ENCODE measurements around the gene BMP6. TPM values are rescaled to one million over a fixed set of nuclear protein-coding genes. Genes with fewer than 3 reads are reported as not detected.

BMP6 gene
- polyA plus RNA-seq, 1 experiment, result 0.06 TPM

GRCh38 chr6:7879043-7879442 lies 153.1 kb downstream of the BMP6 start:
- Histone ChIP-seq H3K36me3 (ENCODE audit: control insufficient read depth, insufficient read depth, low read length) (peaks cover 18% of the 10 kb centered on the region), H3K4me3 (ENCODE audit: low read depth, low read length) (no peak overlapping the region), H3K27me3 (ENCODE audit: control insufficient read depth, insufficient read depth, low read length) (no peaks in the 10 kb centered on the region)
- CTCF ChIA-PET, result no interaction called here
- POLR2A ChIA-PET, result no interaction called here
- TF ChIP-seq CTCF (IDR thresholded peaks at IDR 0.05; ENCODE audit: insufficient read depth, low read depth, low read length), result no peak
- DNase-seq (ENCODE audit: low read depth), result no peak

- Histone ChIP-seq H3K27me3 (ENCODE audit: control insufficient read depth, insufficient read depth, low read length) (no peaks in the 10 kb centered on the region), H3K4me3 (ENCODE audit: low read depth, low read length) (no peak overlapping the region), H3K36me3 (ENCODE audit: control insufficient read depth, insufficient read depth, low read length) (peaks cover 22% of the 10 kb centered on the region)
- POLR2A ChIA-PET, result no interaction called here
- DNase-seq (ENCODE audit: low read depth), result no peak
- CTCF ChIA-PET, result interaction anchor here (1.5 kb wide), 1 partner anchor 18 kb away, joined by 3 read pairs; no protein-coding TSS in a partner anchor
- TF ChIP-seq CTCF (IDR thresholded peaks at IDR 0.05; ENCODE audit: insufficient read depth, low read depth, low read length), result no peak
Measured at GRCh38 chr6:7879579-7879978, 153.7 kb downstream of the BMP6 start.

GRCh38 chr6:7879980-7880717 lies 154.2 kb downstream of the BMP6 start:
- ChIA-PET CTCF (interaction anchor here (1.5 kb wide), 1 partner anchor 18 kb away, joined by 3 read pairs; no protein-coding TSS in a partner anchor), POLR2A (no interaction called here)
- Histone ChIP-seq H3K36me3 (ENCODE audit: control insufficient read depth, insufficient read depth, low read length) (peaks cover 27% of the 10 kb centered on the region), H3K27me3 (ENCODE audit: control insufficient read depth, insufficient read depth, low read length) (no peaks in the 10 kb centered on the region), H3K4me3 (ENCODE audit: low read depth, low read length) (no peak overlapping the region)
- no peak for TF ChIP-seq CTCF (IDR thresholded peaks at IDR 0.05; ENCODE audit: insufficient read depth, low read depth, low read length)
- DNase-seq (ENCODE audit: low read depth), result no peak

- POLR2A ChIA-PET, result no interaction called here
- H3K27me3 ChIP-seq (ENCODE audit: control insufficient read depth, insufficient read depth, low read length), result no peaks in the 10 kb centered on the region
- no peak for TF ChIP-seq CTCF (IDR thresholded peaks at IDR 0.05; ENCODE audit: insufficient read depth, low read depth, low read length)
- no peak overlapping the region for H3K4me3 ChIP-seq (ENCODE audit: low read depth, low read length)
- CTCF ChIA-PET, result interaction anchor here (1.4 to 1.5 kb wide), 2 partner anchors 19 to 158 kb away, joined by 3 read pairs; no protein-coding TSS in a partner anchor
- DNase-seq (ENCODE audit: low read depth), result no peak
- H3K36me3 ChIP-seq (ENCODE audit: control insufficient read depth, insufficient read depth, low read length), result peaks cover 29% of the 10 kb centered on the region
Measured at GRCh38 chr6:7880718-7881107, 154.8 kb downstream of the BMP6 start.

- no peak for DNase-seq (ENCODE audit: low read depth)
- ChIA-PET CTCF (interaction anchor here (1.4 kb wide), 1 partner anchor 159 kb away, joined by 3 read pairs; no protein-coding TSS in a partner anchor), POLR2A (no interaction called here)
- Histone ChIP-seq H3K4me3 (ENCODE audit: low read depth, low read length) (no peak overlapping the region), H3K27me3 (ENCODE audit: control insufficient read depth, insufficient read depth, low read length) (no peaks in the 10 kb centered on the region), H3K36me3 (ENCODE audit: control insufficient read depth, insufficient read depth, low read length) (peaks cover 34% of the 10 kb centered on the region)
- no peak for TF ChIP-seq CTCF (IDR thresholded peaks at IDR 0.05; ENCODE audit: insufficient read depth, low read depth, low read length)
Measured at GRCh38 chr6:7881765-7882500, 156.0 kb downstream of the BMP6 start.
